Measurements from ENCODE around the gene TRIM8.

Gene TRIM8

DNA sequence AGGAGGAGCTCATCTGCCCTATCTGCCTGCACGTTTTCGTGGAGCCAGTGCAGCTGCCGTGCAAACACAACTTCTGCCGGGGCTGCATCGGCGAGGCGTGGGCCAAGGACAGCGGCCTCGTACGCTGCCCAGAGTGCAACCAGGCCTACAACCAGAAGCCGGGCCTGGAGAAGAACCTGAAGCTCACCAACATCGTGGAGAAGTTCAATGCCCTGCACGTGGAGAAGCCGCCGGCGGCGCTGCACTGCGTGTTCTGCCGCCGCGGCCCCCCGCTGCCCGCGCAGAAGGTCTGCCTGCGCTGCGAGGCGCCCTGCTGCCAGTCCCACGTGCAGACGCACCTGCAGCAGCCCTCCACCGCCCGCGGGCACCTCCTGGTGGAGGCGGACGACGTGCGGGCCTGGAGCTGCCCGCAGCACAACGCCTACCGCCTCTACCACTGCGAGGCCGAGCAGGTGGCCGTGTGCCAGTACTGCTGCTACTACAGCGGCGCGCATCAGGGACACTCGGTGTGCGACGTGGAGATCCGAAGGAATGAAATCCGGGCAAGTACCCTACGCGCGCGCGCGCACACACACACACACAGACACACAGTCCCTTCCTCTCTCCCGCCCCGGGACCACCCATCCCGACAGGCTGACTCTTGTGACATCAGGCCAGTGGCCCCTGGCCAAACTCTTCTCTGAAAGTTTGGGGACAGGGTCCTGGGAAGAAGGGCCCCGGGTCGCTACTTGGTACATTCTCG, 538 bp downstream of the TRIM8 start:
- DNase-seq (peak; percentile 83), ATAC-seq (ENCODE audit: insufficient read depth, low read depth) (peak; percentile 46)
- TF ChIP-seq, protein P1, sequence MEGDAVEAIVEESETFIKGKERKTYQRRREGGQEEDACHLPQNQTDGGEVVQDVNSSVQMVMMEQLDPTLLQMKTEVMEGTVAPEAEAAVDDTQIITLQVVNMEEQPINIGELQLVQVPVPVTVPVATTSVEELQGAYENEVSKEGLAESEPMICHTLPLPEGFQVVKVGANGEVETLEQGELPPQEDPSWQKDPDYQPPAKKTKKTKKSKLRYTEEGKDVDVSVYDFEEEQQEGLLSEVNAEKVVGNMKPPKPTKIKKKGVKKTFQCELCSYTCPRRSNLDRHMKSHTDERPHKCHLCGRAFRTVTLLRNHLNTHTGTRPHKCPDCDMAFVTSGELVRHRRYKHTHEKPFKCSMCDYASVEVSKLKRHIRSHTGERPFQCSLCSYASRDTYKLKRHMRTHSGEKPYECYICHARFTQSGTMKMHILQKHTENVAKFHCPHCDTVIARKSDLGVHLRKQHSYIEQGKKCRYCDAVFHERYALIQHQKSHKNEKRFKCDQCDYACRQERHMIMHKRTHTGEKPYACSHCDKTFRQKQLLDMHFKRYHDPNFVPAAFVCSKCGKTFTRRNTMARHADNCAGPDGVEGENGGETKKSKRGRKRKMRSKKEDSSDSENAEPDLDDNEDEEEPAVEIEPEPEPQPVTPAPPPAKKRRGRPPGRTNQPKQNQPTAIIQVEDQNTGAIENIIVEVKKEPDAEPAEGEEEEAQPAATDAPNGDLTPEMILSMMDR (IDR thresholded peaks at IDR 0.05; ENCODE audit: borderline replicate concordance, extremely low read depth, low read length, poor library complexity, severe bottlenecking) = peak; percentile 80
- TF ChIP-seq EZH2 (IDR thresholded peaks at IDR 0.05; ENCODE audit: borderline replicate concordance, low read depth, low read length, severe bottlenecking) = no peak
- H3K4me1 ChIP-seq (ENCODE audit: insufficient read depth, low read length) = peaks cover 54% of the 10 kb centered on the region
- H4K20me1 ChIP-seq (ENCODE audit: insufficient read depth, low read length) = peaks cover 49% of the 10 kb centered on the region
- H3K27me3 ChIP-seq (ENCODE audit: insufficient read depth, low read length, poor library complexity) = no peaks in the 10 kb centered on the region
- peak overlapping the region; percentile 73 for H3K4me2 ChIP-seq (ENCODE audit: insufficient read depth, low read length)
- peak overlapping the region; percentile 65 for H2AFZ ChIP-seq (ENCODE audit: low read depth, low read length)
- peak overlapping the region; percentile 97 for H3K9ac ChIP-seq (ENCODE audit: low read depth, low read length)
- peaks cover 38% of the 10 kb centered on the region for H3K36me3 ChIP-seq (ENCODE audit: insufficient read depth, low read length)
- peak overlapping the region; percentile 95 for H3K27ac ChIP-seq (ENCODE audit: low read length)
- H3K9me3 ChIP-seq (ENCODE audit: insufficient read depth, low read length, severe bottlenecking) = no peaks in the 10 kb centered on the region
- H3K4me3 ChIP-seq (ENCODE audit: low read depth in 1 of 2, low read length in 2 of 2) = peak overlapping the region; percentile 58 to 75
- H3K79me2 ChIP-seq (ENCODE audit: insufficient read depth, low read length) = peaks cover 73% of the 10 kb centered on the region

DNA sequence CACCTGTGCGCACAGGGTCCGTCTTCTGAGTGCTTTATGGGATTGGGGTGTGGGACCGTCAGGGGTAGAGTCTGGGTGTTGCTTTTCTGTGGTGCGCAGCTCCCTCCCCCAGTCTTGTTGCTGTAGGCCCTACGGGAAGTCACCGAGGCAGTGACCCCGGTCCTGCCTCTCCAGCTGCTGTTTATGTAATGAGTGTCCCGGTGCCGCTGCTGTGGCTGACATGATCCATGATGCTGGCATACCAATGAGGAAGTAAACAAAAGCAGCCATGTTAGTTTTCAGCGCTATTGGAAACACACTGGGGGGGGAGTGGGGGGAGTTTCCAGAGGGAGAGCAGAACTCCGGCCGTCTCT, 1.1 kb downstream of the TRIM8 start:
- Histone ChIP-seq H3K4me3 (ENCODE audit: low read depth in 1 of 2, low read length in 2 of 2) (peak overlapping the region; percentile 58 to 75; a peak in 3 of 4 replicates), H3K36me3 (ENCODE audit: insufficient read depth, low read length) (peaks cover 43% of the 10 kb centered on the region), H3K4me1 (ENCODE audit: insufficient read depth, low read length) (peaks cover 54% of the 10 kb centered on the region), H4K20me1 (ENCODE audit: insufficient read depth, low read length) (peaks cover 54% of the 10 kb centered on the region), H3K27me3 (ENCODE audit: insufficient read depth, low read length, poor library complexity) (no peaks in the 10 kb centered on the region), H2AFZ (ENCODE audit: low read depth, low read length) (peak overlapping the region; percentile 65), H3K4me2 (ENCODE audit: insufficient read depth, low read length) (peak overlapping the region; percentile 73), H3K9ac (ENCODE audit: low read depth, low read length) (peak overlapping the region; percentile 97), H3K79me2 (ENCODE audit: insufficient read depth, low read length) (peaks cover 78% of the 10 kb centered on the region), H3K27ac (ENCODE audit: low read length) (peak overlapping the region; percentile 95), H3K9me3 (ENCODE audit: insufficient read depth, low read length, severe bottlenecking) (no peaks in the 10 kb centered on the region)
- DNase-seq (peak; percentile 57), ATAC-seq (ENCODE audit: insufficient read depth, low read depth) (peak; percentile 2)
- TF ChIP-seq, protein P1 (IDR thresholded peaks at IDR 0.05; ENCODE audit: borderline replicate concordance, extremely low read depth, low read length, poor library complexity, severe bottlenecking) = no peak
- no peak for TF ChIP-seq EZH2 (IDR thresholded peaks at IDR 0.05; ENCODE audit: borderline replicate concordance, low read depth, low read length, severe bottlenecking)

GRCh38 chr10:102645741-102646609, 1.7 kb downstream of the TRIM8 start:
- Histone ChIP-seq H3K79me2 (ENCODE audit: insufficient read depth, low read length) (peaks cover 84% of the 10 kb centered on the region), H3K36me3 (ENCODE audit: insufficient read depth, low read length) (peaks cover 49% of the 10 kb centered on the region), H3K9ac (ENCODE audit: low read depth, low read length) (peak overlapping the region; percentile 97), H2AFZ (ENCODE audit: low read depth, low read length) (peak overlapping the region; percentile 65), H3K4me1 (ENCODE audit: insufficient read depth, low read length) (peaks cover 54% of the 10 kb centered on the region), H3K4me3 (ENCODE audit: low read depth in 1 of 2, low read length in 2 of 2) (peak overlapping the region; percentile 58 to 75; a peak in 3 of 4 replicates), H3K9me3 (ENCODE audit: insufficient read depth, low read length, severe bottlenecking) (no peaks in the 10 kb centered on the region), H3K4me2 (ENCODE audit: insufficient read depth, low read length) (peak overlapping the region; percentile 73), H3K27ac (ENCODE audit: low read length) (peak overlapping the region; percentile 95), H4K20me1 (ENCODE audit: insufficient read depth, low read length) (peaks cover 60% of the 10 kb centered on the region), H3K27me3 (ENCODE audit: insufficient read depth, low read length, poor library complexity) (no peaks in the 10 kb centered on the region)
- TF ChIP-seq, protein P1 (IDR thresholded peaks at IDR 0.05; ENCODE audit: borderline replicate concordance, extremely low read depth, low read length, poor library complexity, severe bottlenecking) = no peak
- TF ChIP-seq EZH2 (IDR thresholded peaks at IDR 0.05; ENCODE audit: borderline replicate concordance, low read depth, low read length, severe bottlenecking) = no peak
- DNase-seq = peak; percentile 80
- ATAC-seq (ENCODE audit: insufficient read depth, low read depth) = peak; percentile 26

All from DND-41 (cell line).